ENCODE results near the gene BICD2.
"Not testable (repeated sequence)": the region's sequence is repeated elsewhere in the genome, so short reads cannot be mapped to it uniquely, and the experiment has no call there.

BICD2 gene

DNA sequence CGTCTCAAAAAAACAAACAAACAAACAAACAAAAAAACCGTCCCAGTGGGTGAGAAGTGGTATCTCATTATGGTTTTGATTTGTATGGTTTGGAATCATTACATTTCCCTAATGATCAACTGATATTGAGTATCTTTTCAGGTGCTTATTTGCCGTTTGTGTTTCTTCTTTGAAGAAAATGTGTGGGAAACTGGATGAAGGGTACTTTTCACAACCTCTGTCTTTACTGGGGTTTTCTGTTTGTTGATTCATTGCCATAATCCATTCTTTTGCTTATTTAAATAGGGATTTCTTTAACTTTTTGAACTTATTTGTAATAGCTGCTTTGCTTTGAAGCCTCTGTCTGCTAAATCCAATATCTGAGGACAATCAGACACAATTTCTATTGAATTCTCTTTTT is 9.2 kb upstream of the BICD2 start:
- Histone ChIP-seq H3K27ac (ENCODE audit: low read depth, low read length) (no peak overlapping the region), H4K5ac (ENCODE audit: low read length) (no peak overlapping the region), H3K23ac (ENCODE audit: low read length) (no peak overlapping the region), H3K79me2 (ENCODE audit: control insufficient read depth, insufficient read depth, low read length) (no peaks in the 10 kb centered on the region), H2BK15ac (replicated peaks; ENCODE audit: low read depth) (no peak overlapping the region), H3K9ac (ENCODE audit: low read length) (no peak overlapping the region), H2BK5ac (ENCODE audit: low read length) (no peak overlapping the region), H3K4me2 (ENCODE audit: low read length) (no peak overlapping the region), H2AK5ac (ENCODE audit: low read length) (no peak overlapping the region), H3K18ac (ENCODE audit: low read length) (no peak overlapping the region), H3K4ac (ENCODE audit: low read depth, low read length) (no peak overlapping the region), H4K8ac (ENCODE audit: low read depth, low read length) (no peak overlapping the region), H3K4me1 (ENCODE audit: control insufficient read depth, low read depth, low read length) (no peaks in the 10 kb centered on the region), H3K56ac (ENCODE audit: low read length) (no peak overlapping the region), H3K36me3 (ENCODE audit: control insufficient read depth, insufficient read depth, low read length) (no peaks in the 10 kb centered on the region), H3K27me3 (ENCODE audit: insufficient read depth, low read length, poor library complexity) (no peaks in the 10 kb centered on the region), H3K4me3 (ENCODE audit: low read length) (no peak overlapping the region), H2BK120ac (ENCODE audit: low read depth, low read length) (no peak overlapping the region), H3K79me1 (ENCODE audit: low read length) (no peaks in the 10 kb centered on the region)
- DNase-seq = no peak
- no CpG with 5 or more reads among the region's 3 CpGs for WGBS (ENCODE audit: extremely low coverage, insufficient coverage, low lambda C conversion rate)

DNA sequence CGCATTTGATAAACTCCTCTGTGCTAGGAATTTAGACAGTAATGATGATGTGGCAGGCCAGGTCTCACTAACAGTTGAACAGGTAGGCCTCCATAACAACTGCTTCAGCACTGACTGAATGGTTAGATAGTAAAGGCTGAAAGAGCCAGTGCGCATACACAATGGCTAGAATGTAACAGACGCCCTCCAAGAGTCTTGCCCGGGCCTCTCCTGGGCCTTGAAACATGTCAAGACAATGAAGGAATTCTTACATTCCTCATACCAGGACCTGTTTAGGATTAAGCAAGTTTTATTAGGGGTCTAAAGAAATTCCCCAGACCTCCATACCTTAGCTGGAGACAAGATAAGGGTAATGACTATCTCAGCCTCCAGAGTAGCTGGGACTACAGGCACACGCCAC is 6.7 kb upstream of the BICD2 start:
- WGBS (ENCODE audit: extremely low coverage, insufficient coverage, low lambda C conversion rate) = no CpG with 5 or more reads among the region's 5 CpGs
- no peak overlapping the region for H3K56ac ChIP-seq (ENCODE audit: low read length)
- H3K4me2 ChIP-seq (ENCODE audit: low read length) = no peak overlapping the region
- H3K27me3 ChIP-seq (ENCODE audit: insufficient read depth, low read length, poor library complexity) = no peaks in the 10 kb centered on the region
- H3K79me1 ChIP-seq (ENCODE audit: low read length) = no peaks in the 10 kb centered on the region
- no peak overlapping the region for H3K9ac ChIP-seq (ENCODE audit: low read length)
- no peak overlapping the region for H4K8ac ChIP-seq (ENCODE audit: low read depth, low read length)
- H2BK5ac ChIP-seq (ENCODE audit: low read length) = no peak overlapping the region
- no peak overlapping the region for H4K5ac ChIP-seq (ENCODE audit: low read length)
- H3K79me2 ChIP-seq (ENCODE audit: control insufficient read depth, insufficient read depth, low read length) = no peaks in the 10 kb centered on the region
- no peak overlapping the region for H3K4ac ChIP-seq (ENCODE audit: low read depth, low read length)
- no peak overlapping the region for H3K4me3 ChIP-seq (ENCODE audit: low read length)
- no peak for DNase-seq
- H2BK120ac ChIP-seq (ENCODE audit: low read depth, low read length) = no peak overlapping the region
- H3K23ac ChIP-seq (ENCODE audit: low read length) = no peak overlapping the region
- no peak overlapping the region for H3K18ac ChIP-seq (ENCODE audit: low read length)
- no peak overlapping the region for H2BK15ac ChIP-seq (replicated peaks; ENCODE audit: low read depth)
- no peak overlapping the region for H2AK5ac ChIP-seq (ENCODE audit: low read length)
- H3K36me3 ChIP-seq (ENCODE audit: control insufficient read depth, insufficient read depth, low read length) = no peaks in the 10 kb centered on the region
- H3K27ac ChIP-seq (ENCODE audit: low read depth, low read length) = no peak overlapping the region
- H3K4me1 ChIP-seq (ENCODE audit: control insufficient read depth, low read depth, low read length) = peaks cover under 1% of the 10 kb centered on the region

DNA sequence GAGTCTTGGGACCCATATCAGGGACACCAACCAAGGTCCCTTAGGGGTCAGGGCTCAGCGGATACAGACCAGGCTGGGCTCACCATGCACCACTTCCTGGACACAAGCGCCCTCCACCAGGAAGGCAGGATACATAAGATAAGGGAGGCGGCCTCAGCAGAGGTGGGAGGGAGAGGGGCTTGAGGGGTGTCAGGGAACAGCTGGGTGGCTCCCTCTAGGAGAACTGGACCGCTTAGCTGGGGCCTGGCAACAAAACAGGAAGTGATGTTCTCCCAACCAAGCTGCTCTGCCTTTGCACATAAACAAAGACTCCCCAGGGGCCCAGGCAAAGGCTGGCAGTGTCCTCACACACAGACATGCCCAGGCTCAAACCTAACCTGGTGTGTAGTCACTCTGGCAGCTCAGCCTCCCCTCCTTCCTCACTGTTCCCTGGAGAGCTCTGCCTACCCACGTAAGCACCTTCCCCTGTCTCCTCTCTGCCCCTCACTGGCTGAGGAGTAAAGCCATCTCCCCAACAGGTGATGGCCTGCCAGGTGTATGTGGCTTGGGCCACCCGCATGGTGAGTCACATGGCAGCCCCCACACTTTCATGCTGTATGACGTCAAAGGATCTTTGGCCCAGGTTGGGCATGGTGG is 5.8 kb upstream of the BICD2 start:
- no peaks in the 10 kb centered on the region for H3K27me3 ChIP-seq (ENCODE audit: insufficient read depth, low read length, poor library complexity)
- H3K4me2 ChIP-seq (ENCODE audit: low read length) = no peak overlapping the region
- no peak overlapping the region for H3K4ac ChIP-seq (ENCODE audit: low read depth, low read length)
- no peak overlapping the region for H3K23ac ChIP-seq (ENCODE audit: low read length)
- peaks cover 2% of the 10 kb centered on the region for H3K79me1 ChIP-seq (ENCODE audit: low read length)
- DNase-seq = peak; percentile 62
- no peak overlapping the region for H4K5ac ChIP-seq (ENCODE audit: low read length)
- no peak overlapping the region for H4K8ac ChIP-seq (ENCODE audit: low read depth, low read length)
- H3K36me3 ChIP-seq (ENCODE audit: control insufficient read depth, insufficient read depth, low read length) = no peaks in the 10 kb centered on the region
- H3K56ac ChIP-seq (ENCODE audit: low read length) = peak overlapping the region; percentile 69
- no peak overlapping the region for H2BK15ac ChIP-seq (replicated peaks; ENCODE audit: low read depth)
- no CpG with 5 or more reads among the region's 7 CpGs for WGBS (ENCODE audit: extremely low coverage, insufficient coverage, low lambda C conversion rate)
- peaks cover 4% of the 10 kb centered on the region for H3K4me1 ChIP-seq (ENCODE audit: control insufficient read depth, low read depth, low read length)
- H3K79me2 ChIP-seq (ENCODE audit: control insufficient read depth, insufficient read depth, low read length) = no peaks in the 10 kb centered on the region
- no peak overlapping the region for H2BK5ac ChIP-seq (ENCODE audit: low read length)
- H2BK120ac ChIP-seq (ENCODE audit: low read depth, low read length) = no peak overlapping the region
- no peak overlapping the region for H3K27ac ChIP-seq (ENCODE audit: low read depth, low read length)
- no peak overlapping the region for H3K4me3 ChIP-seq (ENCODE audit: low read length)
- no peak overlapping the region for H3K9ac ChIP-seq (ENCODE audit: low read length)
- H3K18ac ChIP-seq (ENCODE audit: low read length) = no peak overlapping the region
- H2AK5ac ChIP-seq (ENCODE audit: low read length) = no peak overlapping the region

DNA sequence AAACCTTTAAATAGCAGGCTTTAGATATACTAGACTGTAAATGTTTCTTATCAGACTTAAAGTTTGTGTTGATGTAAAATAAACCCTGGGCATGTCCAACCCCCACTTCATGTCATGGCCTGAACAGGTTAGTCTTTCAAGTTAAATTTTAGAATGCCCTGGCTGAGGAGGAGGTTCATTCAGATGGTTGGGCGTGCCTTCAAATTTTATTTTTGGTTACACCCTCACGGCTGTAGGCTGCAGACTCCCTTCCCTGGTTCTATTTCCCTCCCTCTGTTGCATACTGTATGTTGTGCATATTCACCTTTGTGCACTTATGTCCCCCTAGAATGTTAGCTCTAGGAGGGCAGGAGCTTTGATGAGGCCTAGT is 5.3 kb upstream of the BICD2 start:
- no peak overlapping the region for H3K4ac ChIP-seq (ENCODE audit: low read depth, low read length)
- no peak overlapping the region for H4K5ac ChIP-seq (ENCODE audit: low read length)
- no peak overlapping the region for H4K8ac ChIP-seq (ENCODE audit: low read depth, low read length)
- no peak overlapping the region for H2BK5ac ChIP-seq (ENCODE audit: low read length)
- no peak overlapping the region for H3K9ac ChIP-seq (ENCODE audit: low read length)
- no peak overlapping the region for H2BK15ac ChIP-seq (replicated peaks; ENCODE audit: low read depth)
- WGBS (ENCODE audit: extremely low coverage, insufficient coverage, low lambda C conversion rate) = no CpG with 5 or more reads among the region's 2 CpGs
- H3K4me2 ChIP-seq (ENCODE audit: low read length) = no peak overlapping the region
- H3K27ac ChIP-seq (ENCODE audit: low read depth, low read length) = no peak overlapping the region
- peaks cover 2% of the 10 kb centered on the region for H3K79me1 ChIP-seq (ENCODE audit: low read length)
- no peak for DNase-seq
- H3K18ac ChIP-seq (ENCODE audit: low read length) = no peak overlapping the region
- peaks cover 4% of the 10 kb centered on the region for H3K4me1 ChIP-seq (ENCODE audit: control insufficient read depth, low read depth, low read length)
- H3K4me3 ChIP-seq (ENCODE audit: low read length) = no peak overlapping the region
- peak overlapping the region; percentile 25 for H3K56ac ChIP-seq (ENCODE audit: low read length)
- no peak overlapping the region for H2BK120ac ChIP-seq (ENCODE audit: low read depth, low read length)
- no peaks in the 10 kb centered on the region for H3K27me3 ChIP-seq (ENCODE audit: insufficient read depth, low read length, poor library complexity)
- H3K79me2 ChIP-seq (ENCODE audit: control insufficient read depth, insufficient read depth, low read length) = no peaks in the 10 kb centered on the region
- no peaks in the 10 kb centered on the region for H3K36me3 ChIP-seq (ENCODE audit: control insufficient read depth, insufficient read depth, low read length)
- H3K23ac ChIP-seq (ENCODE audit: low read length) = no peak overlapping the region
- H2AK5ac ChIP-seq (ENCODE audit: low read length) = no peak overlapping the region

DNA sequence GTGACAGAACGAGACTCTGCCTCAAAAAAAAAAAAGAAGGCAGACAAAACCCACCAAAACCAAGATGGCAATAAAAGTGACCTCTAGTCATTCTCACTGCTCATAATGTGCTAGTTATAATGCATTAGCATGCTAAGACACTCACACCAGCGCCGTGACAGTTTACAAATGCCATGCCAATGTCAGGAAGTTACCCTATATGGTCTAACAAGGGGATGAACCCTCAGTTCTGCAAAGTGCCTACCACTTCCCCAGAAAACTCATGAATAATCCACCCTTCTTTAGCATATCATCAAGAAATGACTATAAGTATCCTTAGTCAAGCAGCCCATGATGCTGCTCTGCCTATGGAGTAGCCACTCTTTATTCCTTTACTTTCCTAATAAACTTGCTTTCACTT is 4.7 kb upstream of the BICD2 start:
- no CpG with 5 or more reads among the region's 3 CpGs for WGBS (ENCODE audit: extremely low coverage, insufficient coverage, low lambda C conversion rate)
- no peak overlapping the region for H3K27ac ChIP-seq (ENCODE audit: low read depth, low read length)
- H3K4me2 ChIP-seq (ENCODE audit: low read length) = no peak overlapping the region
- no peak overlapping the region for H3K9ac ChIP-seq (ENCODE audit: low read length)
- H3K56ac ChIP-seq (ENCODE audit: low read length) = no peak overlapping the region
- H2BK120ac ChIP-seq (ENCODE audit: low read depth, low read length) = no peak overlapping the region
- H3K18ac ChIP-seq (ENCODE audit: low read length) = no peak overlapping the region
- no peak overlapping the region for H3K23ac ChIP-seq (ENCODE audit: low read length)
- H4K8ac ChIP-seq (ENCODE audit: low read depth, low read length) = no peak overlapping the region
- H3K79me2 ChIP-seq (ENCODE audit: control insufficient read depth, insufficient read depth, low read length) = peaks cover 2% of the 10 kb centered on the region
- no peak overlapping the region for H2AK5ac ChIP-seq (ENCODE audit: low read length)
- H3K79me1 ChIP-seq (ENCODE audit: low read length) = peaks cover 2% of the 10 kb centered on the region
- H3K4me1 ChIP-seq (ENCODE audit: control insufficient read depth, low read depth, low read length) = peaks cover 4% of the 10 kb centered on the region
- no peak overlapping the region for H2BK5ac ChIP-seq (ENCODE audit: low read length)
- H2BK15ac ChIP-seq (replicated peaks; ENCODE audit: low read depth) = no peak overlapping the region
- no peak for DNase-seq
- H3K36me3 ChIP-seq (ENCODE audit: control insufficient read depth, insufficient read depth, low read length) = no peaks in the 10 kb centered on the region
- no peak overlapping the region for H4K5ac ChIP-seq (ENCODE audit: low read length)
- no peaks in the 10 kb centered on the region for H3K27me3 ChIP-seq (ENCODE audit: insufficient read depth, low read length, poor library complexity)
- no peak overlapping the region for H3K4ac ChIP-seq (ENCODE audit: low read depth, low read length)
- no peak overlapping the region for H3K4me3 ChIP-seq (ENCODE audit: low read length)

DNA sequence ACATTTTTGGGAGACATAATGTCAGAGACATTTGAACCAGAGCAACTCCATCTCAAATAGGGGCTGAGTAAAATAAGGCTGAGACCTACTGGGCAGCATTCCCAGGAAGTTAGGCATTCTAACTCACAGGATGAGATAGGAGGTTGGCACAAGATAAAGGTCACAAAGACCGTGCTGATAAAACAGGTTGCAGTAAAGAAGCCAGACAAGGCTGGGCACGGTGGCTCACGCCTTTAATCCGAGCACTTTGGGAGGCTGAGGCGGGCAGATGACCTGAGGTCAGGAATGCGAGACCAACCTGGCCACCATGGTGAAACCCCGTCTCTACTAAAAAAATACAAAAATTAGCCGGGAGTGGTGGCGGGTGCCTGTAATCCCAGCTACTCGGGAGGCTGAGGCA is 4.2 kb upstream of the BICD2 start:
- not testable (repeated sequence) for H3K56ac ChIP-seq (ENCODE audit: low read length); H3K79me1 ChIP-seq (ENCODE audit: low read length); H3K27ac ChIP-seq (ENCODE audit: low read depth, low read length); H3K27me3 ChIP-seq (ENCODE audit: insufficient read depth, low read length, poor library complexity); H3K79me2 ChIP-seq (ENCODE audit: control insufficient read depth, insufficient read depth, low read length); H4K5ac ChIP-seq (ENCODE audit: low read length); H3K4me1 ChIP-seq (ENCODE audit: control insufficient read depth, low read depth, low read length); H3K18ac ChIP-seq (ENCODE audit: low read length); H4K8ac ChIP-seq (ENCODE audit: low read depth, low read length); DNase-seq; H3K4ac ChIP-seq (ENCODE audit: low read depth, low read length); H2AK5ac ChIP-seq (ENCODE audit: low read length); H3K36me3 ChIP-seq (ENCODE audit: control insufficient read depth, insufficient read depth, low read length); H2BK5ac ChIP-seq (ENCODE audit: low read length); H2BK120ac ChIP-seq (ENCODE audit: low read depth, low read length); H3K9ac ChIP-seq (ENCODE audit: low read length); H3K23ac ChIP-seq (ENCODE audit: low read length); H3K4me2 ChIP-seq (ENCODE audit: low read length); H2BK15ac ChIP-seq (replicated peaks; ENCODE audit: low read depth); H3K4me3 ChIP-seq (ENCODE audit: low read length)
- no CpG with 5 or more reads among the region's 10 CpGs for WGBS (ENCODE audit: extremely low coverage, insufficient coverage, low lambda C conversion rate)

Data from mesendoderm (in vitro differentiated cells).